DMS114 treated with DMSO at 0.1 percent for 48 hours (cell line): Measurements from ENCODE around the gene CIC.
"Not testable (repeated sequence)": the region's sequence is repeated elsewhere in the genome, so short reads cannot be mapped to it uniquely, and the experiment has no call there.

ENCODE experiments used
- DNase-seq: peaks from one replicate; lab custom pipeline; 2025; ENCODE audit not compliant: unreplicated experiment; lab: John Stamatoyannopoulos, UW

The CIC gene

GRCh38 chr19:42254089-42254849 lies 14.8 kb upstream of the CIC start:
- DNase-seq, result peak; percentile 45

DNA sequence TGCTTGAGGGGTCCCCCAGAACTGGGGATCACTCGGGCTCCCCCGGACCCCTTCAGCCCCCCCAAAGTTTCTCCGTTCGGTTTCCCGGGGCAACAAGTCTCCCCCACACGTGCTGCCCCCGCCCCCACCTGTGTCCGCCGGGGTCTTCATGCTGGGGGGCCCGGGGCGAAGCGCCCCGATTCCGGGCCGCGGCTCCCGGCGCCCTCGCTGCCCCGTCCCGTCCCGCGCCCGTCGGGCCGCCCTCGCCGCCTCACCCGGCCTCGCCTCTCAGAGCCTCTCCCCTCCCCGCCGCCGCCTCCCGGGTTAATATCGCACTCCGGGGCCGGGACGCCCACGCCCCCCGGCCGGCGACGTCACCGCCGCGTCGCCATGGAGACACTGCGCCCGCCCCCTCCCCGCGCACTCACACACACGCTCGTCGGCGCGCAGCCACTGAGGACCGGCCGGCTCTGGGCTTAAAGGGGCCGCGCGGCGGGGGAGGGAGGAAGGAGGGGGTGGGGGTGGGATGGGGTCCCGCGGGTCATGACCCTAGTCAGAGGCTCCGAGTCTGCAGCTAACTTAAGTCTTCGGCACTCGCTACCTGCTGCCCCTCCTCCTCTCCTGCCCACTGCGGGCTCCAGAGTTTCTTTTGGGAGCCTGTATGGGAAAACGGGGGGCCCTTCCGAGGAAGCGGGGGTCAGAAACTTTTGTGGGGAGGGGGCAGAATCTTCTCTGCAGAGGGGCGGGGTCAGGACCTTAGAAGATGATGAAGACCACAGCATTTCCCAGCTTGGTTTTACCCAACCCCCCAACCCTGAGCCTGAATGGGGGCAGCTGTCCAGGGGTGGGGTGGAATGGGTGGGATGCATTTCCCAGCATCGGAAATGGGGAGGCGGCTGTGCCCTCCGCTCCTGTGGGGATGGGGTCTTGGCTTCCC lies 13.9 kb upstream of the CIC start, which contains the start of gene ERF:
Gene ERF, minus strand, starts transcription at position 279 of the 916 bp plus-strand sequence. Its CDS starts 129 bp downstream, at position 150.
- peak; percentile 77 for DNase-seq

DNA sequence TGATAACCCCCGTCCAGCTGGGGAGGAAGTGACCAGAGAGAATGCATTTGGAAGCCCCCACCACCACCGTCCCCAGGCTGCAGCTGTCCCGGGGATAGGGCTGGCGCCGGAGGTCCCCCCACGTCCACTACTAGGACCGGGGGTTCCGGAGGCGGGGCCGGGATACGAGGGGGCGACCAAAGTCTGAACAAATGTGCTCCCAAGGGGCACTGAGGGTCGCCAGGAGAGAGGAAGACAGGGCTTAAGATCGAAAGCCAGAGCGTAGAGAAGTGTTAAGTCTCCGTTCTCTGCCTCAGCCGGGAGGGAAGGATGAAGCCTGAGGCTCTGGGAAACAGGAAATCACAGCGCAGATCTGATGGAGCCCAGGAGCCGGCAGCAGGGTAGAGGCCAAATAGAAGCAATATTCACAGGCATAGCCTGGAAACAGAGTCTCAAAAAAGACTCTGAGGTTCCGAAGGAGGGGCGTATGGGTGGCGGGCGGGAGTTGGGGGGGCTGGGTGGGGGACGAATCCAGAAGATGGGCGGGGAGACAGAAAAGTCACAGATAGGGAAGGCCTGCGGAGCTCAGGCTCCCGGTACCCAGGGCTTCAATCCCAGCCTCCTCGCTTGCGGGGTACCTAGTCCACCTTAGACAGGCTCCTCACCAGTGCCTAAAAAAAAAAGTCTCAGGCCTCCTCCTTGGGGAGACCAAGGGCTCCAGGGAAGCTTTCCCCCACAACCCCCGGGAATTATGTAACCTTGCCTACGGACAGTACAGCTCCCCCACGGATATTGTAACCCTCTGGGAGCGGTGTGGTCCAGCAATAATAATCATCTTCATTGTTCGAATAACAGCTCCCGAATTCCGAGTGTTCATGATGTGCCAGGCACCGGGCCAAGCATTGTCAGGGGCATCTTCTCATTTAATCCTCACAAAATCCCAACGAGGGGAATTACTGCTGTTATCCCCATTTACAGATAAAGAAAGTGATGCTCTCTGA lies 13.0 kb upstream of the CIC start:
- peak; percentile 53 for DNase-seq

DNA sequence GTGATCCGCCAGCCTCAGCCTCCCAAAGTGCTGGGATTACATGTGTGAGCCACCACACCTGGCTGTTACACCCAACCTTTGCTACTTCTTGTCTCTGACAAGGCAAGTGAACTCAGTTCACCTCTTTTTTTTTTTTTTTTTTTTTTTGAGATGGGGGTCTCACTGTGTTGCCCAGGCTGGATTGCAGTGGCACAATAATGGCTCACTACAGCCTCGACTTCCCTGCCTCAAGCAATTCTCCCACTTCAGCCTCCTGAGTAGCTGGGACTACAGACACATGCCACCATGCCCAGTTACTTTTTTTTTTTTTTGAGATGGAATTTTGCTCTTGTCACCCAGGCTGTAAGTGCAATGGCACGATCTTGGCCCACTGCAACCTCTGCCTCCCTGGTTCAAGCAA lies 11.2 kb upstream of the CIC start:
- DNase-seq, result not testable (repeated sequence)

- no peak for DNase-seq
Observed at GRCh38 chr19:42261763-42262162, 7.3 kb upstream of the CIC start.

DNA sequence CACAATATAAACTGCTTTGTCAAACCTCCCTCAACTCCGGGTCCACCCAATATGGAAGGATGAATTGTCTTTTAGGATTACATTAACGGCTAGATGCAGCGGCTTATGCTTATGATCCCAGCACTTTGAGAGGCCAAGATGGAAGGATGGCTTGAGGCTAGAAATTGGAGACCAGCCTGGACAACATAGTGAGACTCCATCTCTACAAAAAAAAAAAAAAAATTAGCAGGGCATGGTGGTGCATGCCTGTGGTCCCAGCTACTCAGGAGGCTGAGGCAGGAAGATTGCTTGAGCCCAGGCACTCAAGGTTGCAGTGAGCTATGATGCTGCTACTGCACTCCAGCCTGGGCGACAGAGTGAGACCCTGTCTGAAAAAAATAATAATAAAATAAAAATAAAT lies 2.9 kb upstream of the CIC start:
- not testable (repeated sequence) for DNase-seq

- not testable (repeated sequence) for DNase-seq
Observed at GRCh38 chr19:42266928-42267603, 2.0 kb upstream of the CIC start.

DNA sequence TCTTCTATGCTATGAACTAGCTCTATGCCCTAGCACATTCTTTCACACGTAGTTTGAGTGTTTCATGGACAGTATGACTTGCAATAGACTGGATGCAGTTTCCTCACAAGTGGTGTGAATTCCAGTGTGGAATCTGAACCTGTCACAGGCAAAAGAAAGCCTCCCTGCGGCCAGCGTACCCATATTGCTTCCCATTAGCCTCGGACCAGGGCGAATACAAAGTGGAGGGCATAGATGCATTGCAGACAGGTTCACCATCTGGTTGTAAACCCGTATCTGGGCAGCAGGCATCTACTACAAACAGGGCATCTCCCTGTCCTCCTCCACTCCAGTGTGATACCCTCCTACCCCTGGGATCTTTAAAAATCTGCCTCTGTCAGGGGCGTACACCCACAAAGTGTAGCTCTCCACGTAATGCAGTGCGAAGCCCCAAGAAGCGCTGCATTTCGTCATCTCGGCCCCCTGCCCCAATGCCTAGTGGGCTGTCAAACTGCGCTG lies 1.4 kb upstream of the CIC start:
- no peak for DNase-seq

- peak; percentile 99 for DNase-seq
Observed at GRCh38 chr19:42268142-42268703, 829 bp upstream of the CIC start.

DNA sequence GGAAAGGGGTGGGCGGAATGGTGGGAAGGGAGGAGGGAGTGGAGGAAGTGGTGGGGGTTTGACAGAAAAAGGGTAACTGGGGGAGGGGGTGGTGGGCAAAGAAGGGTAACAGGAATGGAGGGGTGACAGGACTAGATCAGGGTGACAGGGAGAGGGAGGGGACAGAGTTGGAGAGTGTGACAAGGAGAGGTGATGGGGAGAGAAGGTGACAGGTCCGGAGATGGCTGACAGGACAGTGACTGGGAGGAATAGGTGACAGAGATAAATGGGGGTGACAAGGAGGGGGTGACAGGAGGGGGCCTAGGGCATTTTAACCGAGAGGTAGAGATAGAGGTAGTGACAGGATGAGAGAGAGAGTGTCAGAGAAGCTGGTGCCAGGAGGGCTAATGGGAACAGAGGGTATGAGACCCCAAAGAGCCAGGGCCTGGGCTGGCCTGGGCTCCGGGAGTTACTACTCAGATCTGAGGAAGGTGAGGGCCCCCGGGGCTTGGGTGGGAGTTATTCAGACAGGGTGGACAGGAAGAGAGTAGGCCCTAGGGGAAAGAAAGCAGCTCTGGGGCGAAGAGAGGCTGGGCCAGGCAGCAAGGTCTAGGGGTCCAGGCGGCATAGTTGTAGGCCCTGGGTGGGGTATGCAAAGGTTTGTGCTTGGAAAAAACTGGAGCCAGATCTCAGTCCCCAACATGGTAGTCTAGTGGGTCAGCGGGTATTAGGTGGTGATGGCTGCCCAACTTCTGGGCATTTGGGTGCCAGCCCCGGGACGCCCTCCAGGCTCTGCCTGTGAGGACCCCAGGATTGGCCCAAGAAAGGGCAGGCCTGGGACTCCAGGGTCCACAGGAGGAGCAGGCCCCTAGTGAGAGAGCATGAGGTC lies 660 bp downstream of the CIC start:
- no peak for DNase-seq

DNA sequence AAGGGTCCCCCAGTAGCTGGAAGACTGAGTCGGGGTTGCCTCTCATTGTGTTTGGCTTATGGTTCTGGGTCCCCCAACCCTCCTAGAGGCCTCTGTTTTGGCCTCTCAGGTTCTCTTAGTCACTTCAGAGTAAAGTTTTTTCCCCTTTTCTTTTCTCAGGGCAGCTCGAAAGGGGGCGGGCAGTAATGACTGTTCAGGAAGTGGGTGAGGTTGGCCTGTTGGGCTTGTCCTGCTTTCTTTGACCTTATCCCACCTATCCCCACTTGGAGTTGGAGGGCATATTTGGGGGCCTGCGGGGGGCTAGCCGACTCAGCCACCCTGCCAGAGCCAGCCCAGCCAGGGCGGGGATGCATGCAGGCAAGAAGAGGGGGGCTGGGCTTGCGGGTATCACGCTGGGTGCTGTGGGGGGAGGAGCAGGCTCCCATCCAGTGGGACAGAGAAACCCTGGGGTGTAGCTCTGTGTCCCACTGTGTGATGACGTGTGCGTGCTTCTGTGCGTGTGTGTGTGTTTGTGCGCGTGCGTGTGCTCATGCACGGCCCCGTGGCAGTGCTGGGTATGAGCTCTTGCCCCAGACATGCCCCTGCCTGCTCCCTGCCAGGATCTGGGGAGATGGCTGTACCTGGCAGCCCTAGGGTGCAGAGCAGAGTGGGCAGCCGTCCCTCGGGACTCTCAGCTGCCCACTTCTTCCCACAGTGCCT lies 1.4 kb downstream of the CIC start:
- DNase-seq, result no peak

DNA sequence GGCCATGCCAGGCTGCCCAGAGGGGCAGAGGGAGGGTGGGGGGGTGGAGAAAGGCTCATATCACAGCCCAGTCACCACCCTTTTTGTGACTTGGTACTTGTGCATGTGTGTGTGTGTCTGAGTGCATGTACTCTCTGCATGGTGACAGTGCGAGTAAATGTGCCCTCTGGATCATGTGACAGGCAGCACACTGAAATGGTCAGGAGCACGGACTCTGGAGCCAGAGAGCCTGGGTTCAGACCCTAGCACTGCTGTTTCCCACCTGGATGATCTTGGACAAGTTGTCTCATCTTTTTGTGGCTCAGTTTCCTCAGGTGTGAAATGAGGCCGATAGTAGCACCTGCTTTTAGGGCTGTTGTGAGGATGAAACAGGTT lies 2.0 kb downstream of the CIC start:
- DNase-seq, result no peak

- DNase-seq, result no peak
Observed at GRCh38 chr19:42271861-42272534, 2.9 kb downstream of the CIC start.

- DNase-seq, result no peak
Observed at GRCh38 chr19:42272535-42272897, 3.5 kb downstream of the CIC start.

DNA sequence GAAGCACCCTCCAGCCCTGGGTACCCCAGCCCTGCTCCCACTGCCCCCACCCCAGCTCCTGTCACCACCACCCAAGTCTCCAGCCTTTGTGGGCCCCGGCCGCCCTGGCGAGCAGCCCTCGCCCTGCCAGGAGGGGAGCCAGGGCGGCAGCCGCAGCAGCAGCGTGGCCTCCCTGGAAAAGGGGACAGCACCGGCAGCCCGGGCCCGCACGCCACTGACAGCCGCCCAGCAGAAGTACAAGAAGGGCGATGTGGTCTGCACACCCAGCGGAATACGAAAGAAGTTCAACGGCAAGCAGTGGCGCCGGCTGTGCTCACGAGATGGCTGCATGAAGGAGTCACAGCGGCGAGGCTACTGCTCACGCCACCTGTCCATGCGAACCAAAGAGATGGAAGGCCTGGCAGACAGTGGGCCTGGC lies 3.9 kb downstream of the CIC start:
- no peak for DNase-seq

- no peak for DNase-seq
Observed at GRCh38 chr19:42273407-42274064, 4.5 kb downstream of the CIC start.

- DNase-seq, result no peak
Observed at GRCh38 chr19:42274065-42274682, 5.1 kb downstream of the CIC start.
